HG02759 (cell line): ENCODE data around the gene OR4D1.
A peak's percentile ranks its signal among the peaks of the same experiment; 100 is the strongest.

Experiments
- ATAC-seq: cut with Tn5 transposase; IDR thresholded peaks from one replicate; pipeline ENCODE4 v1.9.1; 2021; ENCODE audit warnings: mild to moderate bottlenecking, moderate library complexity; ENCODE audit not compliant: unreplicated experiment

The OR4D1 gene

GRCh38 chr17:58191241-58191896 lies 43.2 kb downstream of the OR4D1 start:
- no peak for ATAC-seq

GRCh38 chr17:58192612-58193011 lies 44.4 kb downstream of the OR4D1 start, which contains the start of gene EPX:
Gene EPX, plus strand, starts transcription at chr17:58192726. Its CDS starts 121 bp downstream, at chr17:58192847.
- no peak for ATAC-seq

- ATAC-seq, result no peak
Measured at GRCh38 chr17:58193641-58194255, 45.6 kb downstream of the OR4D1 start.

- no peak for ATAC-seq
Measured at GRCh38 chr17:58195518-58196123, 47.4 kb downstream of the OR4D1 start.

- ATAC-seq, result no peak
Measured at GRCh38 chr17:58196610-58197009, 48.4 kb downstream of the OR4D1 start.

- peak; percentile 47 for ATAC-seq
Measured at GRCh38 chr17:58200024-58200633, 51.9 kb downstream of the OR4D1 start.

GRCh38 chr17:58202859-58203258 lies 54.7 kb downstream of the OR4D1 start:
- ATAC-seq, result no peak

GRCh38 chr17:58204796-58205195 lies 56.6 kb downstream of the OR4D1 start:
- no peak for ATAC-seq

- ATAC-seq, result no peak
Measured at GRCh38 chr17:58205936-58206335, 57.8 kb downstream of the OR4D1 start.

- ATAC-seq, result no peak
Measured at GRCh38 chr17:58207451-58207850, 59.3 kb downstream of the OR4D1 start.

- ATAC-seq, result no peak
Measured at GRCh38 chr17:58208344-58208743, 60.2 kb downstream of the OR4D1 start.
